NT2/D1 (cell line): Measurements from ENCODE around the gene ATP1A4.

ENCODE experiments used
- DNase-seq: peaks from one replicate; pipeline ENCODE4 v3.0.0-alpha.2; 2011; ENCODE audit warnings: low read depth, low spot score
- H3K27me3 ChIP-seq: 2 replicates; pipeline ENCODE4 v1.6.0; 2011; ENCODE audit warnings: mild to moderate bottlenecking; ENCODE audit not compliant: insufficient read length, insufficient read depth
- H3K36me3 ChIP-seq: 2 replicates; pipeline ENCODE4 v1.6.1; 2011; ENCODE audit warnings: mild to moderate bottlenecking, low read length, mixed read lengths; ENCODE audit not compliant: insufficient read depth, insufficient read length
- H3K4me1 ChIP-seq: 2 replicates; pipeline ENCODE4 v1.5.1; 2011; ENCODE audit not compliant: insufficient read depth, insufficient read length
- H3K4me3 ChIP-seq: 2 replicates; pipeline ENCODE4 v1.5.1; 2011; ENCODE audit warnings: low read depth; ENCODE audit not compliant: insufficient read length
- H3K9ac ChIP-seq: 2 replicates; pipeline ENCODE4 v1.6.0; 2011; ENCODE audit warnings: low read depth; ENCODE audit not compliant: insufficient read length
- H3K9me3 ChIP-seq: 2 replicates; pipeline ENCODE4 v1.5.1; 2011; ENCODE audit warnings: mild to moderate bottlenecking, low read length; ENCODE audit not compliant: insufficient read depth
- SUZ12 ChIP-seq: IDR thresholded peaks from 2 replicates; pipeline ENCODE4 v1.6.1; 2011; ENCODE audit not compliant: insufficient read length, insufficient read depth; ENCODE audit errors: extremely low read depth
- YY1 ChIP-seq: IDR thresholded peaks from 2 replicates; pipeline ENCODE4 v1.6.1; 2011; ENCODE audit not compliant: insufficient read length, insufficient read depth
- ZNF274 ChIP-seq: IDR thresholded peaks from 2 replicates; pipeline ENCODE4 v1.6.1; 2011; ENCODE audit warnings: mild to moderate bottlenecking, low read depth, low read length

Gene ATP1A4

GRCh38 chr1:160222546-160222945, 71.1 kb downstream of the ATP1A4 start:
- H3K9ac ChIP-seq: no peak overlapping the region
- no peak overlapping the region for H3K4me3 ChIP-seq
- H3K36me3 ChIP-seq: peaks cover 94% of the 10 kb centered on the region
- no peak for DNase-seq
- TF ChIP-seq ZNF274 (no peak), YY1 (no peak), SUZ12 (no peak)
- peaks cover 10% of the 10 kb centered on the region for H3K4me1 ChIP-seq
- H3K9me3 ChIP-seq: no peaks in the 10 kb centered on the region
- no peaks in the 10 kb centered on the region for H3K27me3 ChIP-seq

GRCh38 chr1:160224606-160225005, 73.2 kb downstream of the ATP1A4 start:
- no peak overlapping the region for H3K9ac ChIP-seq
- H3K27me3 ChIP-seq: no peaks in the 10 kb centered on the region
- no peak overlapping the region for H3K4me3 ChIP-seq
- no peak for DNase-seq
- peaks cover 3% of the 10 kb centered on the region for H3K4me1 ChIP-seq
- no peaks in the 10 kb centered on the region for H3K9me3 ChIP-seq
- H3K36me3 ChIP-seq: peaks cover 98% of the 10 kb centered on the region
- TF ChIP-seq SUZ12 (no peak), ZNF274 (no peak), YY1 (no peak)

- TF ChIP-seq SUZ12: no peak
- TF ChIP-seq ZNF274: no peak
- TF ChIP-seq YY1: no peak
- Histone ChIP-seq H3K9me3 (no peaks in the 10 kb centered on the region), H3K36me3 (peaks cover 99% of the 10 kb centered on the region), H3K9ac (no peak overlapping the region), H3K27me3 (no peaks in the 10 kb centered on the region), H3K4me3 (no peak overlapping the region), H3K4me1 (peaks cover 3% of the 10 kb centered on the region)
- DNase-seq: no peak
These were observed 73.9 kb downstream of the ATP1A4 start for GRCh38 chr1:160225345-160225744.

GRCh38 chr1:160226623-160227022, 75.2 kb downstream of the ATP1A4 start:
- no peak for TF ChIP-seq ZNF274
- TF ChIP-seq SUZ12: no peak
- TF ChIP-seq YY1: no peak
- Histone ChIP-seq H3K9ac (no peak overlapping the region), H3K4me1 (no peaks in the 10 kb centered on the region), H3K27me3 (no peaks in the 10 kb centered on the region), H3K36me3 (peaks cover 99% of the 10 kb centered on the region), H3K9me3 (no peaks in the 10 kb centered on the region), H3K4me3 (no peak overlapping the region)
- no peak for DNase-seq

- H3K36me3 ChIP-seq: peaks cover 99% of the 10 kb centered on the region
- no peaks in the 10 kb centered on the region for H3K27me3 ChIP-seq
- TF ChIP-seq ZNF274: no peak
- TF ChIP-seq SUZ12: no peak
- no peak for TF ChIP-seq YY1
These were observed 75.6 kb downstream of the ATP1A4 start for GRCh38 chr1:160227034-160227433.

GRCh38 chr1:160227561-160227960, 76.2 kb downstream of the ATP1A4 start:
- no peak overlapping the region for H3K9ac ChIP-seq
- no peaks in the 10 kb centered on the region for H3K27me3 ChIP-seq
- no peak for TF ChIP-seq ZNF274
- no peak for TF ChIP-seq SUZ12
- no peak for TF ChIP-seq YY1
- peaks cover 99% of the 10 kb centered on the region for H3K36me3 ChIP-seq
- DNase-seq: no peak
- H3K9me3 ChIP-seq: no peaks in the 10 kb centered on the region
- H3K4me3 ChIP-seq: no peak overlapping the region
- no peaks in the 10 kb centered on the region for H3K4me1 ChIP-seq

More at GRCh38 chr1:160227034-160227433, 75.6 kb downstream of the ATP1A4 start:
- DNase-seq: no peak
- H3K4me3 ChIP-seq: no peak overlapping the region
- no peak overlapping the region for H3K9ac ChIP-seq
- no peaks in the 10 kb centered on the region for H3K9me3 ChIP-seq
- H3K4me1 ChIP-seq: no peaks in the 10 kb centered on the region

GRCh38 chr1:160228431-160228830, 77.0 kb downstream of the ATP1A4 start:
- Histone ChIP-seq H3K9ac (no peak overlapping the region), H3K27me3 (no peaks in the 10 kb centered on the region), H3K36me3 (peaks cover 99% of the 10 kb centered on the region), H3K4me3 (no peak overlapping the region), H3K9me3 (no peaks in the 10 kb centered on the region), H3K4me1 (no peaks in the 10 kb centered on the region)
- no peak for TF ChIP-seq ZNF274
- TF ChIP-seq YY1: no peak
- no peak for TF ChIP-seq SUZ12
- no peak for DNase-seq

- no peak for DNase-seq
- H3K9me3 ChIP-seq: no peaks in the 10 kb centered on the region
- TF ChIP-seq SUZ12: no peak
- no peak for TF ChIP-seq ZNF274
- TF ChIP-seq YY1: no peak
These were observed 81.5 kb downstream of the ATP1A4 start for GRCh38 chr1:160232911-160233310.

More at GRCh38 chr1:160232911-160233310, 81.5 kb downstream of the ATP1A4 start:
- H3K4me1 ChIP-seq: no peaks in the 10 kb centered on the region
- peaks cover 86% of the 10 kb centered on the region for H3K36me3 ChIP-seq
- no peak overlapping the region for H3K4me3 ChIP-seq
- no peak overlapping the region for H3K9ac ChIP-seq
- H3K27me3 ChIP-seq: no peaks in the 10 kb centered on the region
